ENCODE measurements around the gene KRT33B. TPM values are rescaled to one million over a fixed set of nuclear protein-coding genes. Genes with fewer than 3 reads are reported as not detected.

Gene KRT33B
- total and polyA plus RNA-seq, 2 of the 8 experiments (the other 6 are each of a cell fraction or from before 2014, with no cell fraction given), result not detected

DNA sequence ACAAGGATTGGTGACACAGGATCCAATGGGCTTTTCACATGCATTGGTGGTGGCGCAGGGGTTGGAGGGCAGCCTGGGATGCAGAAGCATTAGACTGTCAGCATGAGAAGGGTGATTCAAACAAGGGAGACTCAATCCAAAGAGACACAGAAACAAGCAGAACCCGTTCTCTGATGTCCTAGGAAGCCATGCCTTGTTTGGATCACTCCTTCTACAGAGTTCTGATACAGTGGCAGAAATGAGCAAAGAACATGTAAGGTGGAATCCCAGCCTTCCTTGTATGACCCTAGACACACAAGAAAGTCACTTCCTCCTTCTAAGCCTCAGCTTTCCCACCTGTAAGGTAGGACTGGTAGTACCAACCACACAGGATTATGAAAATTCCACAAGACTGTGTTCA is 5.7 kb downstream of the KRT33B start:
- POLR2A ChIA-PET (ENCODE audit: partially characterized antibody), result no interaction called here
- Histone ChIP-seq H3K27me3 (replicated peaks in 1 of 4; ENCODE audit: control insufficient read depth in 3 of 4, extremely low read depth in 1 of 4, insufficient read depth in 3 of 4, low read length in 3 of 4) (no peaks in the 10 kb centered on the region), H2AFZ (ENCODE audit: low read length) (no peak overlapping the region), H3K79me1 (ENCODE audit: low read depth, low read length) (no peaks in the 10 kb centered on the region), H3K4ac (replicated peaks; ENCODE audit: insufficient read length, low read depth, low read length) (no peak overlapping the region), H4K91ac (replicated peaks; ENCODE audit: insufficient read length, low read length) (no peak overlapping the region), H3K4me3 (ENCODE audit: extremely low read depth in 1 of 4, insufficient read depth in 2 of 4, low read depth in 3 of 4, low read length in 4 of 4) (no peak overlapping the region), H2BK5ac (ENCODE audit: low read depth, low read length) (no peak overlapping the region), H2BK12ac (ENCODE audit: low read depth, low read length) (no peak overlapping the region), H3K4me1 (replicated peaks in 1 of 4; ENCODE audit: control insufficient read depth in 3 of 4, insufficient read depth in 4 of 4, low read length in 3 of 4) (no peaks in the 10 kb centered on the region), H2AK5ac (ENCODE audit: low read depth, low read length) (no peak overlapping the region), H3K9ac (replicated peaks in 1 of 4; ENCODE audit: extremely low read depth in 1 of 4, low read depth in 3 of 4, low read length in 3 of 4) (no peak overlapping the region), H3K79me2 (ENCODE audit: control insufficient read depth in 1 of 2, insufficient read depth in 2 of 2, low read length in 2 of 2) (no peaks in the 10 kb centered on the region), H3K27ac (ENCODE audit: low read depth, low read length) (no peak overlapping the region), H4K8ac (ENCODE audit: extremely low read depth, insufficient read depth, low read length) (no peak overlapping the region), H3K23ac (ENCODE audit: insufficient read length) (no peak overlapping the region), H3K4me2 (ENCODE audit: insufficient read depth in 1 of 2, low read depth in 2 of 2, low read length in 2 of 2) (no peak overlapping the region), H4K5ac (ENCODE audit: insufficient read length, low read depth, low read length) (no peak overlapping the region), H2BK120ac (replicated peaks; ENCODE audit: low read depth, low read length) (no peak overlapping the region), H4K20me1 (replicated peaks in 1 of 2; ENCODE audit: control insufficient read depth in 1 of 2, insufficient read depth in 2 of 2, low read length in 2 of 2) (no peaks in the 10 kb centered on the region), H3K56ac (replicated peaks; ENCODE audit: insufficient read length, low read depth, low read length) (no peak overlapping the region), H2BK15ac (ENCODE audit: low read length) (no peak overlapping the region), H2BK20ac (ENCODE audit: low read length) (no peak overlapping the region), H3K18ac (ENCODE audit: extremely low read depth, low read length) (no peak overlapping the region), H3K23me2 (ENCODE audit: low read depth, low read length) (peaks cover 1% of the 10 kb centered on the region; the same call in 1 of the 2 replicates), H3K36me3 (ENCODE audit: control insufficient read depth in 2 of 4, insufficient read depth in 4 of 4, low read length in 3 of 4) (no peaks in the 10 kb centered on the region), H3K14ac (ENCODE audit: insufficient read length) (no peak overlapping the region), H3K9me3 (ENCODE audit: insufficient read depth in 2 of 2, low read depth in 1 of 2, low read length in 1 of 2) (peaks cover 2% of the 10 kb centered on the region in 2 experiments; a peak in 2 of 4 replicates)
- DNase-seq (ENCODE audit: low read depth in 1 of 2, low spot score in 2 of 2) (no peak), FAIRE-seq (no peak)
- 100% methylated on average over 2 of the region's 2 CpGs; no CpG with 5 or more reads in 1 of the 2 experiments for WGBS, 2 experiments (ENCODE audit: extremely low coverage in 1 of 2, insufficient coverage in 1 of 2, insufficient read length in 1 of 2, insufficient replicate concordance in 2 of 2, low coverage in 1 of 2, low lambda C conversion rate in 2 of 2, missing lambda C conversion rate in 1 of 2)
- CTCF ChIA-PET (ENCODE audit: partially characterized antibody), result no interaction called here
- TF ChIP-seq PHF8 (conservative IDR thresholded peaks at IDR 0.05; ENCODE audit: low read depth, low read length) (no peak), EP300 (IDR thresholded peaks at IDR 0.05; ENCODE audit: borderline replicate concordance in 1 of 2, low read depth in 2 of 2, low read length in 2 of 2) (no peak), BACH1 (IDR thresholded peaks at IDR 0.05; ENCODE audit: low read length) (no peak), CHD2 (IDR thresholded peaks at IDR 0.05; ENCODE audit: low read length) (no peak), GTF2F1 (IDR thresholded peaks at IDR 0.05; ENCODE audit: borderline replicate concordance, low read depth, low read length) (no peak), RBBP5 (IDR thresholded peaks at IDR 0.05; ENCODE audit: borderline replicate concordance, low read depth, low read length) (no peak), TAF7 (optimal IDR thresholded peaks at IDR 0.05; ENCODE audit: borderline replicate concordance, low read depth, low read length) (no peak), YY1 (IDR thresholded peaks at IDR 0.05; ENCODE audit: low read depth, low read length) (no peak), POU5F1 (IDR thresholded peaks at IDR 0.05; ENCODE audit: low read depth, low read length) (no peak), CBX8 (IDR thresholded peaks at IDR 0.05; ENCODE audit: borderline replicate concordance, low read depth, low read length) (no peak), CBX5 (IDR thresholded peaks at IDR 0.05; ENCODE audit: low read depth, low read length) (no peak), EZH2 (IDR thresholded peaks at IDR 0.05; ENCODE audit: low read depth, low read length, severe bottlenecking) (no peak)
